Mesendoderm (in vitro differentiated cells): ENCODE results near the gene CPNE5.
A peak's percentile ranks its signal among the peaks of the same experiment; 100 is the strongest.

Experiments used
- DNase-seq: peaks from one replicate; pipeline ENCODE4 v3.0.0; 2013
- H2AK5ac ChIP-seq: 2 replicates; pipeline ENCODE4 v1.6.1; 2013; ENCODE audit warnings: low read length, inconsistent platforms
- H2BK120ac ChIP-seq: 2 replicates; pipeline ENCODE4 v1.6.1; 2013; ENCODE audit warnings: low read depth, mild to moderate bottlenecking, low read length, moderate library complexity, mixed read lengths
- H2BK15ac ChIP-seq: replicated peaks from 2 replicates; pipeline ENCODE4 v1.6.1; 2013; ENCODE audit warnings: low read depth, mild to moderate bottlenecking, moderate library complexity
- H2BK5ac ChIP-seq: 2 replicates; pipeline ENCODE4 v1.6.1; 2013; ENCODE audit warnings: low read length, inconsistent platforms
- H3K18ac ChIP-seq: 2 replicates; pipeline ENCODE4 v1.6.1; 2013; ENCODE audit warnings: mild to moderate bottlenecking, low read length, mixed read lengths
- H3K23ac ChIP-seq: one replicate; pipeline ENCODE4 v1.6.1; 2013; ENCODE audit warnings: low read length
- H3K27ac ChIP-seq: 2 replicates; pipeline ENCODE4 v1.5.1; 2013; ENCODE audit warnings: low read depth, mild to moderate bottlenecking, inconsistent platforms, low read length, moderate library complexity
- H3K27me3 ChIP-seq: 2 replicates; pipeline ENCODE4 v1.6.1; 2013; ENCODE audit warnings: low read length, control low read depth, mild to moderate bottlenecking, inconsistent platforms; ENCODE audit not compliant: insufficient read depth, poor library complexity
- H3K36me3 ChIP-seq: 2 replicates; pipeline ENCODE4 v1.6.1; 2013; ENCODE audit warnings: low read length, inconsistent platforms; ENCODE audit not compliant: control insufficient read depth, insufficient read depth
- H3K4ac ChIP-seq: one replicate; pipeline ENCODE4 v1.6.1; 2013; ENCODE audit warnings: low read depth, mild to moderate bottlenecking, low read length, moderate library complexity
- H3K4me1 ChIP-seq: 2 replicates; pipeline ENCODE4 v1.6.1; 2013; ENCODE audit warnings: low read depth, low read length, inconsistent platforms; ENCODE audit not compliant: control insufficient read depth
- H3K4me2 ChIP-seq: 2 replicates; pipeline ENCODE4 v1.6.1; 2013; ENCODE audit warnings: low read length
- H3K4me3 ChIP-seq: 2 replicates; pipeline ENCODE4 v1.5.1; 2013; ENCODE audit warnings: mild to moderate bottlenecking, low read length
- H3K56ac ChIP-seq: one replicate; pipeline ENCODE4 v1.6.1; 2013; ENCODE audit warnings: low read length
- H3K79me1 ChIP-seq: 2 replicates; pipeline ENCODE4 v1.6.1; 2013; ENCODE audit warnings: low read length, inconsistent platforms
- H3K79me2 ChIP-seq: 2 replicates; pipeline ENCODE4 v1.6.1; 2013; ENCODE audit warnings: mild to moderate bottlenecking, low read length; ENCODE audit not compliant: control insufficient read depth, insufficient read depth
- H3K9ac ChIP-seq: 2 replicates; pipeline ENCODE4 v1.6.1; 2013; ENCODE audit warnings: low read length, inconsistent platforms
- H4K5ac ChIP-seq: one replicate; pipeline ENCODE4 v1.6.1; 2013; ENCODE audit warnings: low read length
- H4K8ac ChIP-seq: one replicate; pipeline ENCODE4 v1.6.1; 2013; ENCODE audit warnings: low read depth, mild to moderate bottlenecking, control low read depth, low read length, moderate library complexity
- WGBS: extraction: QIAGEN DNeasy Blood & Tissue Kit; methylation state at CpG from one replicate; pipeline ENCODE4 v1.1.7; 2013; ENCODE audit warnings: low lambda C conversion rate, missing lambda C conversion rate; ENCODE audit not compliant: insufficient coverage; ENCODE audit errors: extremely low coverage; 5-methylcytosine and 5-hydroxymethylcytosine counted together

The CPNE5 gene

DNA sequence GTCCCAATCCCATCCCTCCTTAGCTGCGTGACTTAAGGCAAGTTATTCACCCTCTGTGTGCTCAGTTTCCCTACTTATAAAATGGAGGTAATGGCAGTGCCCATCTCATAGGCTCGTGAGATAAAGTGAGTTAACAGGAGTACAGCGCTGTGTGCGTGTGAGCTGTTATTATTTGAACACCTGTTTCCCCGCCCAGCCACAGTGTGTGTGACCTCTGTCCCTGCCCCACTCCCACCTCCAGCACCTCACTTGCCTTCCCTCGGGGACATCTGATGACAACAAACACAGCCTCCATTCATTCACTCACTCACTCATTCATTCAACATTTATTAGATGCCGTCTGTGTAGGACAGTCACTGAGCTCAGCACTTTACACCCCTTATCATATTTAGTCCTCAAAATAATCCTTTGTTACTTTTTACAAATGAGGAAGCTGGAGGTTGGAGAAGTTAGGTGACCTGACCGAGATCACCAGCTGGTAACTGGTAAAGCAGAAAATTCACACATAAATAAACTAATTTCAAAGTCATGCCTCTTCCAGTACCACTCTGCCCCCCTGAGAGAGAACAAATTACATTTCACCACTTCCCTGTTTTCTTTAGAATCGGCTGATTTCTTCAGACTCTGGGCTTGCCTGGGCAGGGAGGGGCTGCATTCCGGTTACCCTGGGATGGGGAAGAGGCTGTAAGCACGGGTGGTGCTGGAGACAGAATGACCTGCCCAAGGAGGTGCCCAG is 58.6 kb downstream of the CPNE5 start:
- no peaks in the 10 kb centered on the region for H3K27me3 ChIP-seq
- H3K79me2 ChIP-seq, result no peaks in the 10 kb centered on the region
- no peak overlapping the region for H3K4me3 ChIP-seq
- H2BK5ac ChIP-seq, result no peak overlapping the region
- H3K4me2 ChIP-seq, result no peak overlapping the region
- H3K79me1 ChIP-seq, result no peaks in the 10 kb centered on the region
- no peak overlapping the region for H2AK5ac ChIP-seq
- H3K4ac ChIP-seq, result no peak overlapping the region
- no peak overlapping the region for H3K23ac ChIP-seq
- H3K27ac ChIP-seq, result no peak overlapping the region
- no peak overlapping the region for H3K18ac ChIP-seq
- no peak overlapping the region for H4K5ac ChIP-seq
- WGBS, result no CpG with 5 or more reads among the region's 11 CpGs
- no peak overlapping the region for H3K9ac ChIP-seq
- H3K4me1 ChIP-seq, result no peaks in the 10 kb centered on the region
- H3K36me3 ChIP-seq, result no peaks in the 10 kb centered on the region
- no peak for DNase-seq
- H2BK120ac ChIP-seq, result no peak overlapping the region
- H4K8ac ChIP-seq, result no peak overlapping the region
- H2BK15ac ChIP-seq, result no peak overlapping the region
- no peak overlapping the region for H3K56ac ChIP-seq

DNA sequence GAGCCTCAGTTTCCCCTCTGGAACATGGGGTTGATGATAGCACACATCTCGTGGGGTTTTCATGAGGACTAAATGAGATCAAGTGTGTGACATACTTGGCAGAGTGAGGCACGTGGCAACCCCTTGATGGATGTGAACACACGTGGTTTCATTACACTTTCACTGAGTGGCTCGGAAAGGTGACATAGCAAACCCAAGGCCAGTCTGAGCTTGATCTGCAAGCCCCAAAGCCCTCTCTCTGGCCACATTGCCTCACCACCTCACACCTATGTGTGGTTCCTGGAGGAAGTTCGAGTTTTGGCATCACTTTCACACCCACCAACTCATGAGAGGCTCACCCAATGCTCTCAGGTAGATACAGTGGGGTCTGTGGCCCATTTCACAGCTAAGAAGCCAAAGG is 60.0 kb downstream of the CPNE5 start:
- no peak overlapping the region for H2BK5ac ChIP-seq
- H3K4ac ChIP-seq, result no peak overlapping the region
- no peak overlapping the region for H3K23ac ChIP-seq
- no peak overlapping the region for H2AK5ac ChIP-seq
- H3K4me1 ChIP-seq, result no peaks in the 10 kb centered on the region
- H3K56ac ChIP-seq, result no peak overlapping the region
- H3K9ac ChIP-seq, result no peak overlapping the region
- no peaks in the 10 kb centered on the region for H3K27me3 ChIP-seq
- no CpG with 5 or more reads among the region's 5 CpGs for WGBS
- H3K79me2 ChIP-seq, result no peaks in the 10 kb centered on the region
- H4K5ac ChIP-seq, result no peak overlapping the region
- no peak overlapping the region for H4K8ac ChIP-seq
- no peaks in the 10 kb centered on the region for H3K79me1 ChIP-seq
- no peak overlapping the region for H3K18ac ChIP-seq
- H3K36me3 ChIP-seq, result no peaks in the 10 kb centered on the region
- H3K4me2 ChIP-seq, result no peak overlapping the region
- no peak overlapping the region for H3K4me3 ChIP-seq
- DNase-seq, result no peak
- no peak overlapping the region for H3K27ac ChIP-seq
- no peak overlapping the region for H2BK15ac ChIP-seq
- no peak overlapping the region for H2BK120ac ChIP-seq

DNA sequence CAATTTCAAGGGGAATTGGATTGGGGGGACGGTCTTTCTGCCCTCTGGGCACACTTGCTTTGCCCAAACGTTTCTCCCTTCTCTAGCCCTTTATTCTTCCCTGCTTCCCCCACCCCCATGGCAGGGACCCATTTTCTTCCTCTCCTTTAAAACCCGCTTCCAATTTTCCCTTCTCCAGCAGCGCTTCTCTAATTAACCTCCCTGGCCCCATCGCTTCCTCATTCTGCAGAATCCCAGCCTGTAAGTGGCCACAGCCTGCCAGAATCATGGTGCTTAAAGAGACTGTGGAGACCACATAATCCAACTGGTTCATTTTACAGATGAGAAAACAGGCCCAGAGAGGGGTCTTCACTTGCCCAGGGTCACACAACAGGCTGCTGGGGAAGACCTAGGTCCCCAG is 61.4 kb downstream of the CPNE5 start:
- Histone ChIP-seq H3K18ac (no peak overlapping the region), H3K27ac (no peak overlapping the region), H2BK120ac (no peak overlapping the region), H3K79me2 (no peaks in the 10 kb centered on the region), H3K79me1 (no peaks in the 10 kb centered on the region), H3K4me2 (no peak overlapping the region), H3K4ac (no peak overlapping the region), H2AK5ac (no peak overlapping the region), H3K36me3 (no peaks in the 10 kb centered on the region), H3K4me3 (no peak overlapping the region), H3K9ac (no peak overlapping the region), H2BK15ac (no peak overlapping the region), H3K23ac (no peak overlapping the region), H2BK5ac (no peak overlapping the region), H4K5ac (no peak overlapping the region), H3K56ac (no peak overlapping the region), H3K4me1 (no peaks in the 10 kb centered on the region), H4K8ac (no peak overlapping the region), H3K27me3 (no peaks in the 10 kb centered on the region)
- no peak for DNase-seq
- no CpG with 5 or more reads among the region's 5 CpGs for WGBS

DNA sequence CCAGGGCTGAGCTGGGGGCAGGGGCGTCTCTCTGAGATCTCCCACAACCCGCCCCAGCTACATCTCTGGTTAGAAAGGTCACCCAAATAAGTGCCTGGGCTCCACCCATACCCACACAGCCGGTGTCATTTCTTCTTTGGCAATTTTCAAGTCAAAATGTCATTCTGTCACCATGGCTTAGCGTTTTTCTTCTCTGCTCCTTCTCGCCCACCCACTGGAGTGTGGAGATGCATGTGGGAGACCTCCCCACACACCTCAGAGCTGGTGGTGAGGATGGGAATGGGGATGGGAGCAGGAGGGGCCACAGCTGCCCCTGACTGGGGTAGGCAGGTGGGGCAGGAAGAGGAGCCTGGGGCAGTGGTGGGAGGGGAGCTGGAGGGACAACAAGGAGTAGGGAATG is 63.1 kb downstream of the CPNE5 start:
- no peak overlapping the region for H3K4me3 ChIP-seq
- H2BK5ac ChIP-seq, result no peak overlapping the region
- H2AK5ac ChIP-seq, result no peak overlapping the region
- no peaks in the 10 kb centered on the region for H3K36me3 ChIP-seq
- peaks cover 3% of the 10 kb centered on the region for H3K4me1 ChIP-seq
- H3K27me3 ChIP-seq, result no peaks in the 10 kb centered on the region
- H3K79me2 ChIP-seq, result no peaks in the 10 kb centered on the region
- no peaks in the 10 kb centered on the region for H3K79me1 ChIP-seq
- H3K23ac ChIP-seq, result no peak overlapping the region
- no peak for DNase-seq
- H3K18ac ChIP-seq, result no peak overlapping the region
- WGBS, result no CpG with 5 or more reads among the region's 5 CpGs
- H4K5ac ChIP-seq, result no peak overlapping the region
- no peak overlapping the region for H3K4me2 ChIP-seq
- H3K56ac ChIP-seq, result no peak overlapping the region
- no peak overlapping the region for H3K4ac ChIP-seq
- H2BK15ac ChIP-seq, result no peak overlapping the region
- H2BK120ac ChIP-seq, result no peak overlapping the region
- H3K9ac ChIP-seq, result no peak overlapping the region
- H3K27ac ChIP-seq, result no peak overlapping the region
- no peak overlapping the region for H4K8ac ChIP-seq

DNA sequence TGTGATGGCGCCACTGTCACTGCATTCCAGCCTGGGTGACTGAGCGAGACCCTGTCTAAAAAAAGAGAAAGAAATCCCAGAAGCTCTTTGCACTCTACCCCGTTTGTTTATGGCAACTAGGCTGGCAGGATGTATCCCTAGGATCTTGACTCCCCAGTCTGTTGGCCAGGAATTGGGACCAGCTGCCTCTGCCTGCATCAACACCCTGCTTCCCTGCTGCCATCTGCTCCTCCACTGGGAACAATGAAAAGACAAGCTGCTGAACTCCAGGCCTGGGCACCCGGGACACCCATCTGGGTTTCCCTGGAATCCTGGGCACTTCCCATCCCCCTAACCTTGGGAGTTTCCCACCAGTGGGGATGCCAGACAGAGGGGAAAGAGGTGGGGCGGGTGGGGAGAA is 64.9 kb downstream of the CPNE5 start:
- H2BK5ac ChIP-seq, result no peak overlapping the region
- H3K18ac ChIP-seq, result no peak overlapping the region
- H3K56ac ChIP-seq, result no peak overlapping the region
- WGBS, result no CpG with 5 or more reads among the region's 5 CpGs
- no peak overlapping the region for H2BK15ac ChIP-seq
- no peak overlapping the region for H3K4ac ChIP-seq
- no peak overlapping the region for H3K27ac ChIP-seq
- H2AK5ac ChIP-seq, result no peak overlapping the region
- no peak overlapping the region for H3K23ac ChIP-seq
- H3K79me1 ChIP-seq, result no peaks in the 10 kb centered on the region
- DNase-seq, result no peak
- no peak overlapping the region for H2BK120ac ChIP-seq
- H3K4me2 ChIP-seq, result no peak overlapping the region
- H3K4me3 ChIP-seq, result no peak overlapping the region
- peaks cover 8% of the 10 kb centered on the region for H3K4me1 ChIP-seq
- H4K5ac ChIP-seq, result no peak overlapping the region
- no peaks in the 10 kb centered on the region for H3K27me3 ChIP-seq
- H3K36me3 ChIP-seq, result no peaks in the 10 kb centered on the region
- H3K79me2 ChIP-seq, result no peaks in the 10 kb centered on the region
- H3K9ac ChIP-seq, result no peak overlapping the region
- no peak overlapping the region for H4K8ac ChIP-seq

DNA sequence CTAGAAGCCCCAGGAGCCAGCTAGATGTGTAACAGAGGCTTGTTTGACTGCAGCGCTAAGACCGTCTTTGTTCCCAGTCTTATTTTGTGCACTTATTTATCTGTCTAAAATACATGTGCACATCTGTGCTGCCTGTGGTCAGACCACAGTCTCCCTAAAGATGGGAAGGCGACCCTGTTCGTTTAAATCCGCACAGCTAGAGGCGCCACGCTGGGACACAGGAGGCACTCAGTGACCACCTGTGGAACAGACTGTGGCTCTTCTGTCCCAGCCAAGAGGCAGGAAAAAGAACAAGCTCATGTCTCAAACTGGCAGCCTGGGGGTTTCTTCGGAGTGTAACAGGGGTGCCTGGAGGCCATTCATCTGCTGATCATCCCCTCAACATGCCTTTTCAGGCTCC is 66.8 kb downstream of the CPNE5 start:
- DNase-seq, result no peak
- H3K36me3 ChIP-seq, result no peaks in the 10 kb centered on the region
- H3K27ac ChIP-seq, result no peak overlapping the region
- H3K79me1 ChIP-seq, result no peaks in the 10 kb centered on the region
- H2BK5ac ChIP-seq, result no peak overlapping the region
- H2BK120ac ChIP-seq, result no peak overlapping the region
- no peak overlapping the region for H4K8ac ChIP-seq
- no peak overlapping the region for H3K23ac ChIP-seq
- H3K4me2 ChIP-seq, result no peak overlapping the region
- H3K56ac ChIP-seq, result peak overlapping the region; percentile 17
- WGBS, result no CpG with 5 or more reads among the region's 8 CpGs
- H3K4me1 ChIP-seq, result peaks cover 8% of the 10 kb centered on the region
- H3K79me2 ChIP-seq, result no peaks in the 10 kb centered on the region
- H2AK5ac ChIP-seq, result no peak overlapping the region
- no peak overlapping the region for H2BK15ac ChIP-seq
- H3K27me3 ChIP-seq, result no peaks in the 10 kb centered on the region
- no peak overlapping the region for H3K4ac ChIP-seq
- H3K18ac ChIP-seq, result no peak overlapping the region
- H3K4me3 ChIP-seq, result no peak overlapping the region
- H3K9ac ChIP-seq, result no peak overlapping the region
- H4K5ac ChIP-seq, result no peak overlapping the region
